GM18951 (cell line): ENCODE results near the gene SUFU.

Experiments used
- POLR2A ChIP-seq: IDR thresholded peaks from 4 replicates; pipeline ENCODE4 v1.6.1; 2011; ENCODE audit warnings: mild to moderate bottlenecking; ENCODE audit not compliant: insufficient read length, insufficient read depth; ENCODE audit errors: extremely low read depth
- in situ Hi-C: fragments of 300-500 bp; cut with MboI; formaldehyde crosslinking; loops from one replicate; pipeline ENCODE4 v1.12.0; 2022; ENCODE audit warnings: low sequenced_read_pairs, mixed read lengths, inconsistent platforms; ENCODE audit not compliant: unreplicated experiment

SUFU gene

DNA sequence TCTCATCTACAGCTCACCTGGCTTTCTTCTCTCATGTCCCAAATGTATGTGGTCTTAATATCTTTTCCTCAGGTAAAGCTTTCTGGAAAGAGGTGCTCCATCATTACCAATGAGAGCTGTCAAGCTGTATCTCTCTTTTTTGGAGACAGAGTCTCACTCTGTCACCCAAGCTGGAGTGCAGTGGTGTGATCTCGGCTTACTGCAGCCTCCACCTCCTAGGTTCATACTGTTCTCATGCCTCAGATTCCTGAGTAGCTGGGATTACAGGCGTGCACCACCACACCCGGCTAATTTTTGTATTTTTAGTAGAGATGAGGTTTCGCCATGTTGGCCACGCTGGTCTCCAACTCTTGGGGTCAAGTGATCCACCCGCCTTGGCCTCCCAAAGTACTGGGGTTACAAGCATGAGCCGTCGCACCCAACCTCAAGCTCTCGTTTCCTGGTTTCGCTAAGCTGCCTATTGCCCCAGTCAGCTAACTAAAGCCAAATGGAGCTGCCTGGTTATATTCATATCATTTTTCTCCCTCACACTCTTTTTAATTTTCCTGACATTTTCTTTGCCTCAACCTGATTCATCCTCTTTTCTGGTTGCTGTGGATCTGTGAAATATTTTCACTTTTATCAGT is 60.5 kb downstream of the SUFU start:
- in situ Hi-C loops: no loop called here
- no peak for TF ChIP-seq POLR2A

DNA sequence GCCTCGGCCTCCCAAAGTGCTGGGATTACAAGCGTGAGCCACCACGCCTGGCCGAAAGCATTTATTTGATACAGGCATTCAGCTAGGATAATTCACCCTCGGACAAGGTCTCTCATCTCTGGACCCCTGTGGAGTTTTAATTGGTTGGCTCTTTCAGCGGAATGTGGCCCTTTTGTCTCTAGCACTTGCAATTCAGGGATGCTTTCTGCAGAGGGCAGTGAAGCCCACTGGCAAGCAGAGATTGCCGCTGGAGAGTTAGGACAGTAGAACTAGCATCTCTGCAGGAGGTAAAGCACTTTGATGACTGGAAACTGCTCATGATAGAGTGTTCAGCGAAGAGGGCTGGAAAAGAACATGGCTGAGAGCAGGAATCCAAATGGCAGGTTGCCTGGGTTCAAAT is 62.0 kb downstream of the SUFU start:
- no peak for TF ChIP-seq POLR2A
- in situ Hi-C loops: no loop called here

DNA sequence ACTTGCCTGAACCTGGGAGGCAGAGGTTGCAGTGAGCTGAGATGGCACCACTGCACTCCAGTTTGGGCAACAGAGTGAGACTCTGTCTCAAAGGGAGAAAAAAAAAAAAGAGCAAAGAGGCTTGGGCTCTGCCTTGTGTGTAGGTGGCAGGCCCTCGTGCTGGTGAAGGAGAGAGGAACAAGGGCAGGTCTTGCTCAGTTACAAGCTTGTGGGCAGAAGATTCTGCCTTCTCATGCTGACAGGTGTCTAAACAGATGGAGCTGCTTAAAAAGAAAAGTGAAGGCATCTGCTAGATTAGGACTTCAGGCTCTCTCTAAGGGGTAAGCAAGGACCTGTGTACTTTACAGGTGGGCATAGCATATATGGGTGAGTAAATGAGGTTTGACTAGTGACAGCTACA is 75.0 kb downstream of the SUFU start:
- no peak for TF ChIP-seq POLR2A
- in situ Hi-C loops: no loop called here

DNA sequence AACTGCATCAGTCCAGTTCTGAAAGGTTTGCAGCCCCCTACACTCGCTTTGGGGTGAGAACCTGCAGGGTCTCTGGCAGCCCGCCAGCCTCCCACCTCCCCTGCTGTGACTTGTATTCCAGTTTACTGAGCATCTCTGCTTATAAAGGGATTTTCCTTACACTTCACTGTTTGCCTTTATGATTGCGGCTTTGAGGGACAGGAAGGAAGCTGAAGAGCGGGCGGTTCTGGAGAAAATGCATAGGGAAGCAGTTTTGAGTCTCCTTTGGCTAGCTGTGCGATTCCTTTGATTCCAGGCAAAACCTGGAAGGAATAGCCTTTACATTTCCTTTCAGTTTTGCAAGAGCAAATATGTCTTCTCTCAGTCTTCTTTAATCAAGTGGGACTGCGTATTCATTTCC is 75.6 kb downstream of the SUFU start:
- in situ Hi-C loops: no loop called here
- no peak for TF ChIP-seq POLR2A

DNA sequence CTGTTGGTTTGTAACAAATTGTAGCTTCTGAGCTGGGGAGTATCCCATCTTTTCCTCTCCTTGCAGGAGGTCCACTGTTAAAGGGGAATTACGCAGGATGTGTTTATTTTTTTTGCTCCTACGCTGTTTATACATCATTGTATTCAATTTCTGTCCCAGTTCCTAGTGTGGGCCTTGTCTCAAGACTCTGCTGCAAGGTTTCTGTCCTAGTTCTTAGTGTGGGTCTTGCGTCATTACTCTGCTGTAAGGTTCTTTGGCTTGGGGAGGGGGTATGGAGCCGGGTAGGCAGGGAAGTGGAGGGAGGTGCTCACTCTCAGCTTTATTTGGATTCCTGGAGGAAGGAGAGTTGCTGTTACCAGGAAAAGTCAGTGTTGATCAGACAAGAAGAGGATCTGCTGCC is 76.5 kb downstream of the SUFU start:
- in situ Hi-C loops: loop anchor here (10.0 kb wide), 1 partner anchor 75 kb away; the partner anchor contains the start of genes ACTR1A and SUFU
- TF ChIP-seq POLR2A: no peak

DNA sequence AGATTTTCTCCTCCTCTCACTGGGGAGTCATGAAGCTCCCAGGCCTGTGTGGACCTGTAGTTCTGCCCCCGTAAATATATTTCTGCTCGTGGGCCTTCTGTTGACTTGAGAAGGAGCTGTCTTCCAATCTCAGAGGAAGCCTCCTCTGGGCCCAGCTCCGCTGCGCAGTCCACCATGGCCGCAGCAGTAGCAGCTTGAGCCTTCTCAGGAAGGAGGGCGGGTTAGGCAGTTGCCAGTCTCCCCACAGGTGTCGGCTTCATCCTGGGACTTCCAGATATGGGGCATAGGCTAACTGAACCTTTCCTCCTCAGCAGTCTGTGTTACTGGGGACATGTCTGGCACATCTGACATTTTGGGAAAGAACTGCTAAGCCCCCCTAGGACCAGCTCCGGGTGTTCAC is 77.6 kb downstream of the SUFU start:
- in situ Hi-C loops: loop anchor here (10.0 kb wide), 1 partner anchor 77 kb away; the partner anchor contains the start of genes ACTR1A and SUFU
- TF ChIP-seq POLR2A: no peak

DNA sequence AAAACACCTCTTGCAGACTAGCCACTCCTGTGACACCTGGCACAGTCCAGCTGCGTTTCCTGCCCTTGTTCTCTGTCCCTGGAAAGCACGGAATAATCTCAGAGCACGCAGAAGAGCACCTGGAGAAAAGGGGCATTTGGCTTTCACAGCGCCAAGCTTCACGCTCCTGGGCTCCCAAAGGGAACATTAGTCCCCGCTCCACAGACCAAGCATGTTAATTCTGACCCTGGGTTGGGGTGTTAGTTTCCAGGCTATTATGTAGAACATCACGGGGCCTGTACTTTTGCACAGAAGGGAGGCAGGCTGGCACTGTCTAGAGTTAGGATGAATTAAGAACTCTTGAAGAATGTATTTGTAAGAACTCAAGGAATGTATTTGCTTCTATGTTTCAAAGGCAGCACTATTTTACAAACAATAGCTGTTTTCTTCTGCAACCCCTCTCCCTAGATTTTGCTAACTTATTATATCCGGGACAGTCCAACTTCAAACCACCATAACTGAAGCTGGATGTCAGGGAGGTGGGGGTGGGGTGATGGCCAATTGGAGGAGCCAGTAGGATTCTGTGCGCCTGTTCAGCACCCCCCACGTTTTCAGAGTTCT is 78.3 kb downstream of the SUFU start:
- in situ Hi-C loops: loop anchor here (10.0 kb wide), 1 partner anchor 77 kb away; the partner anchor contains the start of genes ACTR1A and SUFU
- TF ChIP-seq POLR2A: no peak

DNA sequence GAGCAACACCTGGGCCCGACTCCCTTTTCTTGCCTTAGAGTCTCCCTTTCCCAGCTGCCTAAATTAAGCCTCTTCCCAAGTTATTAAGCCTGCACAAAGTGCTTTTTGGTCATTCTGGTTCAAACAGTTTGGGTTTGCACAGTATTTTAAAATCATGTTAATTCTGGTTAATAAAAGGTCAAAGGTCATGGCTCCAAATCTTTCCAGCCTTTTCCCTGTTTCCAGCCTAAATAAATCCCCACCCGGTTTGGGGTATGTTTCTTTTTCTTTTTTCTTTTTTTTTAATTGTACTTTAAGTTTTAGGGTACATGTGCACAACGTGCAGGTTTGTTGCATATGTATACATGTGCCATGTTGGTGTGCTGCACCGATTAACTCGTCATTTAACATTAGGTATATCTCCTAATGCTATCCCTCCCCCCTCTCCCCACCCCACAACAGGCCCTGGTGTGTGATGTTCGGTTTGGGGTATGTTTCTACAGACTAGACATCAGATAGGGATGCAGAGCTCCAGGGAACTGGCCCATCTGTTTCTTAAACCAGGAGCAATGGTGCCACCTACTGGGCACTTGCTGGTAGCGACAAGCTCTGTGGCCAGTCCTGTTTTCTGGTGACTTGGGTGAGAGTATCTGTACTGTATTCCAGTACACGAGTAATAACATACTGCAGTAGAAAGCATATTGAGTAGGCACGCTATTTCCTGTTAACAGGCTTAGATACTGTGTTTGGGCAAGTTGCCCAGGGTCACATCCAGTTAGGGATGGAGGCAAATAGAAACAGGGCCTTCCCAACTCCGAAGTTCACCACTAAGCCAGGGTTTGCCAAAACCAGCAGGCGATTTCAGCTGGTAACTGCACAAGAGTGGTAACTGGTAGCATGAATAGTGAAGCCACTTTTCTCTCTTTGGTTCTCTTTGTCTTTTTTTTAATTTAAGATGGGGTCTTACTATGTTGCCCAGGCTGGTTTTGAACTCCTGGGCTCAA is 80.0 kb downstream of the SUFU start:
- no peak for TF ChIP-seq POLR2A
- in situ Hi-C loops: loop anchor here (10.0 kb wide), 1 partner anchor 79 kb away; the partner anchor contains the start of genes ACTR1A and SUFU

DNA sequence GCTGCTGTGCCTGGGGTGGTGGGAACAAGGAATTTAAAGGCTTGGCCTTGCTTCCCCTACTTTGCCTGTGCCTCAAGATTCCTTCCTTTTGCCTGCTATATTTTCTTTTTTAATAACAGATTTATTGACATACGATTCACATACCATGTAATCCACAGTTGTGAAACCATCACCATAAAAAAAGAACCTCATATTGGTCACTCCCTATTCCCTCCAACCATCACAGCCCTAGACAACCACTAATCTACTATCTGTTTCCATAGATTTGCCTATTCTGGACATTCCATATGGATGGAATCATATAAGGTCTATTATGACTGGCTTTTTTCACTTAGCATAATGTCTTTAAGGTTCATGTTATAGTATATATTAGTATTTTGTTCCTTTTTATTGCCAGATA is 81.3 kb downstream of the SUFU start:
- TF ChIP-seq POLR2A: no peak
- in situ Hi-C loops: loop anchor here (10.0 kb wide), 1 partner anchor 80 kb away; the partner anchor contains the start of genes ACTR1A and SUFU

DNA sequence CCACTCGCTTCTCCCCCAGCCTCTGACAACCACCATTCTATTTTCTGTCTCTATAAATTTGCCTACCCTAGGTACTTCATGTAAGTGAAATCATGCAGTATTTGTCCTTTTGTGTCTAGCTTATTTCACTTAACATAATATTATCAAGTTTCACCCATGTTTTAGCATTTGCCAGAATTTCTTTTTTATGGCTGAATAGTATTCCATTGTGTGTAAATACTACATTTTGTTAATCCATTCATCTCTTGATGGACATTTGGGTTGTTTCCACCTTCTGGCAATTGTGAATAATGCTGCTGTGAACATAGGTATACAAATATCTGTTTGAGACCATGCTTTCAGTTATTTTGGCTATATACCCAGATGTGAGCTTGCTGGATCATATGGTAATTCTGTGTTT is 83.1 kb downstream of the SUFU start:
- in situ Hi-C loops: loop anchor here (10.0 kb wide), 1 partner anchor 82 kb away; the partner anchor contains the start of genes ACTR1A and SUFU
- no peak for TF ChIP-seq POLR2A

DNA sequence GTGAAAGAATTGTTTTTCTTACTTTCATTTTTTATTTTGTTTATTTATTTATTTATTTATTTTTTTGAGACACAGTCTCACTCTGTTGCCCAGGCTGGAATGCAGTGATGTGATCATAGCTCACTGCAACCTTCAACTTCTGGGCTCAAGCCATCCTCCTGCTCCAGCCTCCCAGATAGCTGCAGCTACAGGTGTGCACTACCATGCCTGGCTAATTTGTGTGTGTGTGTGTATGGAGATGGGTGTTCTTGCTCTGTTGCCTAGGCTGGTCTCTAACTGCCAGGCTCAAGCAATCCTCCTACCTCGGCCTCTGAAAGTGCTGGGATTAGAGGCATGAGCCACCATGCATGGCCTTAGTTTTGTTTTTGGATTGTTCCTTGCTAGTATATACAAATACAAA is 85.1 kb downstream of the SUFU start:
- TF ChIP-seq POLR2A: no peak
- in situ Hi-C loops: loop anchor here (10.0 kb wide), 1 partner anchor 84 kb away; the partner anchor contains the start of genes ACTR1A and SUFU

DNA sequence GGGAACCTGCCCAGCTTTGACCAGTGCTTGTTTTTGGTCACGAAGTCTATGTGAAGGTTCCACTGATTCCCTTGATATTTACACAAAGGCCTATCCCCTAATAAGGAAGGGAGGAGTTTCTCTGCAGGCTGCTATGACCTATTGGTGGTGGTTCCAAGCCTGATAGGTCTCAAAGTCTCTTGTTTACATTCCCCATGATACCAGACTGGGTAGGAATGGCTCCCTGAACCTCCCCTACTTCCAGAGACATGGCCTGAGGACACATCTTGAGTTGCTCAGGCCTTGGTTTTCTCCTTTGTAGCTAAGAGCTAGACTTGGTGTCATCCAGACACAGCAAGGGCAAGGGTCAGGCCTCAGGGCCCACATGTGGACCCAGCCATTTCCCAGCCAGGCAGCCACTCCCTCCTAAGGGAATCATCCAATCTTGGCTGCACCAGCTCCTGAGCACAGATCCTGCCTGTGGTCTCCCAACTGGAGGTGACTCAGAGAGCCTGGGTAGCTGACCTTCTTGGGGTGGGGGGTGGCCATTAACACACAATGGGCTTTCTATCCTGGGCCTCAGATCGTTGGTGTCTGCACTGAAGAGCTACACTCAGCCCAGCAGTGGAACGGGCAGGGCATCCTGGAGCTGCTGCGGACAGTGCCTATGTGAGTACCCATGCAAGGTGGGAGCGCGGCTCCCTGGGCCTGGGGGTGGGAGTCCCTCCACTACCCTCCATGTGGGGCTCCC is 89.5 kb downstream of the SUFU start:
- TF ChIP-seq POLR2A: no peak
- in situ Hi-C loops: no loop called here

DNA sequence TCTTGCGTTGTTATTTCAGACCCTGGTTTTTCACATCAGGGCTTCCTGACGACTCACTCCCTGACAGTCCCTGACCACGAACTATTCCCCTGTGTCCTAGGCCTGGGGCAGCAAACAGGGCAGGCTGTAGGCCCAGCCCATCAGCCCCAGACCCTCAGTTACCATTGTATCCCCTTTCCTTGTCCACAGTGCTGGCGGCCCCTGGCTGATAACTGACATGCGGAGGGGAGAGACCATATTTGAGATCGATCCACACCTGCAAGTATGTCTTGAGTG is 90.0 kb downstream of the SUFU start:
- no peak for TF ChIP-seq POLR2A
- in situ Hi-C loops: no loop called here
